BE2C (cell line): ENCODE results near the gene SEMA4A.

Experiments used
- DNase-seq: peaks from one replicate; pipeline ENCODE4 v3.0.0-alpha.2; 2020
- H3K27me3 ChIP-seq: fragments of 250-450 bp; sonication (Bioruptor Pico); 2 replicates; pipeline ENCODE4 v1.5.1; 2020; ENCODE audit warnings: mild to moderate bottlenecking
- H3K36me3 ChIP-seq: fragments of 250-450 bp; sonication (Bioruptor Pico); 2 replicates; pipeline ENCODE4 v1.5.1; 2020; ENCODE audit warnings: mild to moderate bottlenecking
- H3K4me1 ChIP-seq: fragments of 250-450 bp; sonication (Bioruptor Pico); 2 replicates; pipeline ENCODE4 v1.5.1; 2020
- H3K4me3 ChIP-seq: 2 replicates; pipeline ENCODE4 v1.5.1; 2011; ENCODE audit warnings: low read depth, low read length
- H3K9me3 ChIP-seq: fragments of 250-450 bp; sonication (Bioruptor Pico); 2 replicates; pipeline ENCODE4 v1.5.1; 2020
- TF ChIP-seq, protein P1 (sequence below): IDR thresholded peaks from 2 replicates; pipeline ENCODE4 v1.5.1; 2012; ENCODE audit warnings: mild to moderate bottlenecking, low read depth, low read length

Gene SEMA4A

DNA sequence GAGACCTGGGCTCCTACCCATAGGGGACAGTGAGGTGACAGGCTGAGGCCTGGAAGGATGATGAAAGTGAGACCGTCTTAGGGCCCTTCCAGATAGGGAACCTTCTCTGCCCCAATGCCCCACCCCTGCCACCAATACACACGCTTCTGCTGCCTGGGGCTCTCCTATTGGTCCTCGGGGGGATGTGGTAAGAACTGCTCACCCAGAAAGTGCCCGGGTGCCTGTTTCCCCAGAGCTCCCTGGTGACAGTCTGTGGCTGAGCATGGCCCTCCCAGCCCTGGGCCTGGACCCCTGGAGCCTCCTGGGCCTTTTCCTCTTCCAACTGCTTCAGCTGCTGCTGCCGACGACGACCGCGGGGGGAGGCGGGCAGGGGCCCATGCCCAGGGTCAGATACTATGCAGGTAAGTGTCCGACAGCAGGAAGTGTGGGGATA is 948 bp downstream of the SEMA4A start:
- Histone ChIP-seq H3K4me3 (no peak overlapping the region), H3K27me3 (no peaks in the 10 kb centered on the region), H3K36me3 (no peaks in the 10 kb centered on the region), H3K4me1 (no peaks in the 10 kb centered on the region), H3K9me3 (no peaks in the 10 kb centered on the region)
- TF ChIP-seq, protein P1, sequence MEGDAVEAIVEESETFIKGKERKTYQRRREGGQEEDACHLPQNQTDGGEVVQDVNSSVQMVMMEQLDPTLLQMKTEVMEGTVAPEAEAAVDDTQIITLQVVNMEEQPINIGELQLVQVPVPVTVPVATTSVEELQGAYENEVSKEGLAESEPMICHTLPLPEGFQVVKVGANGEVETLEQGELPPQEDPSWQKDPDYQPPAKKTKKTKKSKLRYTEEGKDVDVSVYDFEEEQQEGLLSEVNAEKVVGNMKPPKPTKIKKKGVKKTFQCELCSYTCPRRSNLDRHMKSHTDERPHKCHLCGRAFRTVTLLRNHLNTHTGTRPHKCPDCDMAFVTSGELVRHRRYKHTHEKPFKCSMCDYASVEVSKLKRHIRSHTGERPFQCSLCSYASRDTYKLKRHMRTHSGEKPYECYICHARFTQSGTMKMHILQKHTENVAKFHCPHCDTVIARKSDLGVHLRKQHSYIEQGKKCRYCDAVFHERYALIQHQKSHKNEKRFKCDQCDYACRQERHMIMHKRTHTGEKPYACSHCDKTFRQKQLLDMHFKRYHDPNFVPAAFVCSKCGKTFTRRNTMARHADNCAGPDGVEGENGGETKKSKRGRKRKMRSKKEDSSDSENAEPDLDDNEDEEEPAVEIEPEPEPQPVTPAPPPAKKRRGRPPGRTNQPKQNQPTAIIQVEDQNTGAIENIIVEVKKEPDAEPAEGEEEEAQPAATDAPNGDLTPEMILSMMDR, result no peak
- DNase-seq, result no peak

DNA sequence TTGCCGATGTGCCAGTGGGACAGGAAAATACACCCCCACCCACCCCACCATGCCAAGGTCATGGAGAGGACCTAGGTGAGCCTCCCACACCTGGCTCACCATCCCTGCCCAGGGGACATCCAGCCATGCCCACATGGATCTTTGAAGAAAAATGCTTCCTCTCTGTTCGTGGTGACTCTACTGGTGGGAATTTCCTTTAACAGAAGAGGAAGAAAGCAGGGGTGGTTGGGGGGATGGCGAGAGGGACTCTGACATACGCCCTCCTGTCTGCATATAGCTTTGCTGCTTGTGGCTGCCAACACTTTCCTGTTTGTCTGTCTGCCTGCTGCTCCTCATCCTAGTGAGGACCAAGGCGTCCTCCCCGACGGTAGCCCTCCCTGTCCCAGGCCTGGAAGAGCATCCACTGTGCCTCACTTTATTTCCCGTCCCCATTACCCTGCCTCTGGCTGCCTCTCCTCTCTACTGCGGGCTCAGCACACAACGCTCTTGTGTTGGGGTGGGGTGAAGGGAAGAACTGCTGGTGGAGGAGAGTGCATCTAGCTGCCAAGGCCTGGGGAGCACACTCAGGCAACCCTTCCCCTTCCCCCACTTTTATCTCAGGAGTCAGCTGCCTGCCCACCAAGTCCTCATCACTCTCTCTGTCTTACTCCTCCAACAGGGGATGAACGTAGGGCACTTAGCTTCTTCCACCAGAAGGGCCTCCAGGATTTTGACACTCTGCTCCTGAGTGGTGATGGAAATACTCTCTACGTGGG is 2.5 kb downstream of the SEMA4A start:
- Histone ChIP-seq H3K27me3 (no peaks in the 10 kb centered on the region), H3K9me3 (no peaks in the 10 kb centered on the region), H3K4me1 (no peaks in the 10 kb centered on the region), H3K36me3 (no peaks in the 10 kb centered on the region), H3K4me3 (no peak overlapping the region)
- TF ChIP-seq, protein P1, result no peak
- DNase-seq, result no peak

DNA sequence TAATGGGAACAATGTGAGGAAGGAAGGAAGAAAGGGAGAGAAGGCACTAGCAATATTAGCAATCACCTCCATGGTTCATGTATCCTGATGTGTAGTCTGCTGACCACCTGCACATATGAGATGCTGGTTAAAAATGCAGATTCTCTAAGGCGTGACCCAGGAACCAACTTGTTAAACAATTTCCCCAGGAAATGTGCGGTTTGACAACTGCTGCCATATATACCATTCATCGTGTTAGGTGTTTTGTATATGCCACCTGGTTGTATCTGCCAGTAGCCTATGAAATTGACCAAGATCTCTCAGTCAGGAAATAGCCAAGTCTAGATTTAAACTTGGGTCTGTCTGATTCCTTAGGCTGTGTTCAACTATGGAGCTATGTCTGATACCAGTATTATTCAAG is 4.1 kb downstream of the SEMA4A start:
- no peaks in the 10 kb centered on the region for H3K9me3 ChIP-seq
- no peak overlapping the region for H3K4me3 ChIP-seq
- H3K27me3 ChIP-seq, result no peaks in the 10 kb centered on the region
- H3K36me3 ChIP-seq, result no peaks in the 10 kb centered on the region
- peaks cover 12% of the 10 kb centered on the region for H3K4me1 ChIP-seq
- TF ChIP-seq, protein P1, result no peak
- DNase-seq, result no peak

DNA sequence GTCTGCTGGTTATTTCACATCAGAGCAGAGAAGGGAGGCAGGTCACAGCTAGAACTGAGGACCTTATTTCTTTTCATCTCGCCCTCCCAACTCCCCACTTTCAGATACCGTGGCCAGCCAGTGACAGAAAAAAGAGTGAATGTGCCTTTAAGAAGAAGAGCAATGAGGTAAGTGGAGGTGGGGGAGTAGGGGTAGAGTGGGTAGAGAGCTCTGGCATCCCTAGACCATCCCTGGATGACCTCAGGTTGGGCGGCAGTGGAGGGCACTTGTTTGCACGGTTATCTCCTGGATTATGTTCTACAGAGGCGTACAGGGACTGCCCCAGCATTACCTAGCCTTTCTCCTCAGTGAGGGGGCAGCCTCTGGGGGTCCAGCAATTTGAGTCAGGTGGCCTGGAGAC is 4.6 kb downstream of the SEMA4A start:
- Histone ChIP-seq H3K4me1 (peaks cover 13% of the 10 kb centered on the region), H3K9me3 (no peaks in the 10 kb centered on the region), H3K27me3 (no peaks in the 10 kb centered on the region), H3K36me3 (no peaks in the 10 kb centered on the region), H3K4me3 (no peak overlapping the region)
- DNase-seq, result no peak
- TF ChIP-seq, protein P1, result no peak

DNA sequence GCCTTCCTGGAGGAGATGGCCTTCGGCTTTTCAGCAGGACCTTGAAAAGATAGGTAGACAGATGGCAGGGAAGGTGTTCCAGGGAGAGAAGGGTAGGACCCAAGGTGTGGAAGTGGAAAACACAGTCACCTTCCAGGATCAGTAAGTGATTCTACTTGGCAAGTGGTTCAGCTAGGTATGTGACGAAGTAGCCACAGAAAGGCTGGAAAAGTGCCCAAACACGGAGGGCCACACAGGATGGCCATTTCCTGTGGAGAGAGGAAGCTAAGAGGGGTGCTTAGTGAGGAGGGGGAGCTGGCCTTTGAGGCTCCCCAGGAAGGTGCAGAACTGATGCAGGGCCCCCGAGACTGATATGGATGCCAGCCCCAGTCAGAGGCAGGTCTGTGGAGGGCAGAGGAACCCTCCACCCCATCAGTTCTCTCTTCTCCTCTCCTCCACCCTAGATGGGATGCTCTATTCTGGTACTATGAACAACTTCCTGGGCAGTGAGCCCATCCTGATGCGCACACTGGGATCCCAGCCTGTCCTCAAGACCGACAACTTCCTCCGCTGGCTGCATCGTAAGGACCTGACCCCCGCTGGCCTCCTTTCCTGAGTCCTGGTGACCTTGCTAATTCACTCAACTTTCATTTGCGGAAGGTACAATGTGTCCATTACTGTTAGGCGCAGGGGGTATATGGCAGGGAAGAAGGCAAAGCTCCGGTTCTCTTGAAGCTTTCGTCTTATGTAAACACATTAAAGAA is 6.8 kb downstream of the SEMA4A start:
- H3K4me1 ChIP-seq, result peaks cover 16% of the 10 kb centered on the region
- H3K4me3 ChIP-seq, result peak overlapping the region; percentile 52
- no peaks in the 10 kb centered on the region for H3K27me3 ChIP-seq
- H3K36me3 ChIP-seq, result no peaks in the 10 kb centered on the region
- no peak for DNase-seq
- TF ChIP-seq, protein P1, result no peak
- H3K9me3 ChIP-seq, result no peaks in the 10 kb centered on the region

DNA sequence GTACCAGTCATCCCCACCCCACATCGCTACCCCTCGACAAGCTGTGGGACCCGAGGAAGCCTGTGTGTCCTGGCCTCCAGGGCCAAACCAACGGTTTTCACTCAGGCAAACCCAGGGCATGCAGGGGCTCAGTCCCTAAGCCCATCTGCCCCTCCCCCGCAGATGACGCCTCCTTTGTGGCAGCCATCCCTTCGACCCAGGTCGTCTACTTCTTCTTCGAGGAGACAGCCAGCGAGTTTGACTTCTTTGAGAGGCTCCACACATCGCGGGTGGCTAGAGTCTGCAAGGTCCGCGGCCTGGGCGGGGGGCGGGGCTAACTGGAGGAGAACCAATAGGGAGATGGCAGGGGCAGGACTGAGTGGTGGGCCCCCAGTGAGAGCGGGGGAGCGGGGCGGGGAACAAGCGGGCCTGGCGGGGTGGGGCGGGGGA is 7.4 kb downstream of the SEMA4A start:
- TF ChIP-seq, protein P1, result no peak
- Histone ChIP-seq H3K4me1 (peaks cover 16% of the 10 kb centered on the region), H3K27me3 (no peaks in the 10 kb centered on the region), H3K4me3 (peak overlapping the region; percentile 52), H3K36me3 (no peaks in the 10 kb centered on the region), H3K9me3 (no peaks in the 10 kb centered on the region)
- peak; percentile 95 for DNase-seq
